K562 (cell line): ENCODE measurements around the gene SLC48A1. TPM values are rescaled to one million over a fixed set of nuclear protein-coding genes. Genes with fewer than 3 reads are reported as not detected.

Experiments used
- ATAC-seq: fragments of 200-7000 bp; cut with Tn5 transposase; 3 replicates; pipeline ENCODE4 v1.9.1; 2020; ENCODE audit warnings: moderate library complexity
- BruUV-seq: library from RNA; stranded (reverse); fragments of 400-500 nt; replicated peaks from 2 replicates; lab custom pipeline; 2021; lab: Mats Ljungman, UMichigan
- CTCF ChIA-PET: fragments of 300-600 bp; formaldehyde crosslinking; extraction: SDS; loops from one replicate; lab custom pipeline; 2021; ENCODE audit warnings: low intra/inter-chr PET ratio; lab: Yijun Ruan, JAX
- POLR2A ChIA-PET: fragments of 300-600, 350-650 bp; sonication (Branson Sonifier 250); formaldehyde crosslinking; extraction: SDS; loops from one replicate; lab custom pipeline; 2021; ENCODE audit warnings: antibody characterized with exemption, inconsistent platforms; lab: Yijun Ruan, JAX
- DNase-seq, 4 experiments: peaks; one replicate each; pipeline versions ENCODE4 v3.0.0 to v3.0.0-alpha.2; 2011 to 2018; ENCODE audit warnings: low spot score in 3 of 4, mixed read lengths in 3 of 4; ENCODE audit errors: extremely low read depth in 1 of 4
- FAIRE-seq: peaks from 2 replicates; lab custom pipeline; 2011; peaks lifted over from hg19 to GRCh38; lab: Jason Lieb, UNC
- H2AFZ ChIP-seq: 2 replicates; pipeline ENCODE4 v1.6.0; 2011; ENCODE audit warnings: low read depth, low read length, control low read depth, inconsistent platforms
- H3K27ac ChIP-seq: fragments of 200-600 bp; 3 replicates; pipeline ENCODE4 v1.8.0; 2011; ENCODE audit warnings: low read depth, mild to moderate bottlenecking, control low read depth, inconsistent platforms, low read length, moderate library complexity, mixed read lengths; ENCODE audit errors: extremely low read depth
- H3K27me3 ChIP-seq, 2 experiments: fragments of 300-600 bp in 1 of 2; 2 replicates in 1 of 2; 3 replicates in 1 of 2; pipeline versions ENCODE4 v1.6.0 to v1.8.0; 2011; ENCODE audit warnings: inconsistent platforms in 2 of 2, low read length in 2 of 2, mild to moderate bottlenecking in 1 of 2, mixed read lengths in 1 of 2, moderate library complexity in 1 of 2; ENCODE audit not compliant: control insufficient read depth in 2 of 2, insufficient read depth in 2 of 2
- H3K36me3 ChIP-seq: fragments of 300-600 bp; 3 replicates; pipeline ENCODE4 v1.8.0; 2011; ENCODE audit warnings: mild to moderate bottlenecking, low read length, inconsistent platforms; ENCODE audit not compliant: control insufficient read depth, insufficient read depth
- H3K4me1 ChIP-seq, 2 experiments: fragments of 200-600 bp in 1 of 2; replicated peaks in 1 of 2; 2 replicates in 1 of 2; 3 replicates in 1 of 2; pipeline versions ENCODE4 v1.5.1 to v1.8.0; 2011; ENCODE audit warnings: inconsistent platforms in 2 of 2, low read length in 2 of 2, mild to moderate bottlenecking in 1 of 2, mixed read lengths in 1 of 2, moderate library complexity in 1 of 2; ENCODE audit not compliant: control insufficient read depth in 2 of 2, insufficient read depth in 2 of 2
- H3K4me2 ChIP-seq: 2 replicates; pipeline ENCODE4 v1.6.1; 2011; ENCODE audit warnings: low read length, control low read depth, inconsistent platforms, mixed read lengths; ENCODE audit not compliant: insufficient read depth
- H3K4me3 ChIP-seq: fragments of 200-600 bp; sonication (generic), shearing (Covaris generic); 2 replicates; pipeline ENCODE4 v1.5.1; 2016; ENCODE audit warnings: control low read depth, inconsistent platforms
- H3K79me2 ChIP-seq: fragments of 200-600 bp; 3 replicates; pipeline ENCODE4 v1.8.0; 2011; ENCODE audit warnings: low read length, inconsistent platforms; ENCODE audit not compliant: control insufficient read depth, insufficient read depth
- H3K9ac ChIP-seq, 2 experiments: 2 replicates each; pipeline versions ENCODE4 v1.6.0 to v1.6.1; 2011; ENCODE audit warnings: low read depth in 2 of 2, low read length in 2 of 2, control low read depth in 1 of 2, inconsistent platforms in 1 of 2, mild to moderate bottlenecking in 1 of 2, mixed read lengths in 1 of 2; ENCODE audit not compliant: insufficient read depth in 1 of 2
- H3K9me1 ChIP-seq: one replicate; pipeline ENCODE4 v1.6.0; 2011; ENCODE audit warnings: inconsistent platforms, mild to moderate bottlenecking, low read length, moderate library complexity; ENCODE audit not compliant: control insufficient read depth, insufficient read depth
- H3K9me3 ChIP-seq: replicated peaks from 2 replicates; pipeline ENCODE4 v1.5.1; 2011; ENCODE audit warnings: low read depth, low read length, inconsistent platforms; ENCODE audit not compliant: control insufficient read depth, insufficient read depth
- H4K20me1 ChIP-seq: replicated peaks from 2 replicates; pipeline ENCODE4 v1.6.1; 2011; ENCODE audit warnings: low read length, inconsistent platforms, mixed read lengths; ENCODE audit not compliant: control insufficient read depth, insufficient read depth
- CBFA2T2 ChIP-seq: fragments of 450-650 bp; conservative IDR thresholded peaks from 2 replicates; pipeline ENCODE4 v1.6.1; 2017; ENCODE audit warnings: mild to moderate bottlenecking
- CREM ChIP-seq: IDR thresholded peaks from 2 replicates; pipeline ENCODE4 v1.6.1; 2014; ENCODE audit warnings: antibody characterized with exemption, low read depth
- EGR1 ChIP-seq: fragments of 450-650 bp; conservative IDR thresholded peaks from 2 replicates; pipeline ENCODE4 v1.6.1; 2017; ENCODE audit warnings: mild to moderate bottlenecking
- ETV1 ChIP-seq: fragments of 450-650 bp; conservative IDR thresholded peaks from 2 replicates; pipeline ENCODE4 v1.6.1; 2016; ENCODE audit warnings: missing genetic modification characterization, control low read depth, low read depth, missing compliant biosample characterization
- GABPA ChIP-seq: fragments of 200-800 bp; sonication (Bioruptor generic); conservative IDR thresholded peaks from 2 replicates; pipeline ENCODE4 v1.6.1; 2016; ENCODE audit warnings: low read depth, missing genetic modification characterization, missing compliant biosample characterization
- MTA2 ChIP-seq: fragments of 450-650 bp; IDR thresholded peaks from 2 replicates; pipeline ENCODE4 v1.6.1; 2016; ENCODE audit warnings: low read depth
- POLR2H ChIP-seq: IDR thresholded peaks from 2 replicates; pipeline ENCODE4 v1.6.1; 2016; ENCODE audit warnings: missing genetic modification characterization, low read depth, mild to moderate bottlenecking, control low read depth, missing compliant biosample characterization, moderate library complexity
- RAD51 ChIP-seq: fragments of 450-650 bp; IDR thresholded peaks from 2 replicates; pipeline ENCODE4 v1.7.1; 2016; ENCODE audit warnings: low read depth, mild to moderate bottlenecking, borderline replicate concordance
- ZBTB2 ChIP-seq: fragments of 450-650 bp; IDR thresholded peaks from 2 replicates; pipeline ENCODE4 v1.6.1; 2016; ENCODE audit warnings: antibody characterized with exemption
- WGBS: fragments of 100-300 bp; shearing (Covaris generic); methylation state at CpG from one replicate; pipeline ENCODE4 v1.1.6; 2016; ENCODE audit warnings: low coverage, mixed read lengths; ENCODE audit not compliant: insufficient coverage; ENCODE audit errors: missing lambda C conversion rate; 5-methylcytosine and 5-hydroxymethylcytosine counted together
- in situ Hi-C: fragments of 300-500 bp; cut with MboI; formaldehyde crosslinking; loops from 4 replicates; pipeline ENCODE4 v1.15.0; 2018; ENCODE audit warnings: inconsistent platforms, mixed read lengths
- intact Hi-C: fragments of 100-400 bp; cut with micrococcal nuclease; formaldehyde crosslinking; loops from 2 replicates; pipeline ENCODE4 v1.14.2; 2022
- polyA plus RNA-seq, 8 experiments: library from polyadenylated mRNA; depleted of rRNA in 4 of 8; stranded (reverse) in 5 of 8; unstranded in 3 of 8; fragments of >200 nt; fragmentation: Nextera tagmentation in 2 of 8; fragmentation: Illumina TruSeq in 1 of 8; extraction: Ambion mirVana in 2 of 8; extraction: Trizol in 1 of 8; gene quantifications; 2 replicates each; pipeline versions ENCODE4 v1.2.1 to v1.2.3, GENCODE V29; 2011 to 2014; ENCODE audit warnings: inconsistent platforms in 1 of 8, missing spikeins in 1 of 8
- total RNA-seq, 7 experiments: library from RNA; depleted of rRNA in 6 of 7; stranded (reverse); fragments of >200 nt in 6 of 7; fragmentation: Illumina TruSeq in 2 of 7; extraction: Trizol in 2 of 7; gene quantifications; 2 replicates each; pipeline versions ENCODE4 v1.2.1 to v1.2.3, GENCODE V29; 2011 to 2021; ENCODE audit warnings: low replicate concordance in 1 of 7
- TF ChIP-seq, protein P1 (sequence below), 2 experiments: fragments of 150-350 bp in 1 of 2; IDR thresholded peaks; 2 replicates each; pipeline ENCODE4 v1.6.1; 2012 to 2016; ENCODE audit warnings: low read depth in 2 of 2, low read length in 2 of 2, mild to moderate bottlenecking in 1 of 2, moderate library complexity in 1 of 2
- TF ChIP-seq, protein P2 (sequence below): fragments of 450-650 bp; formaldehyde crosslinking; IDR thresholded peaks from 2 replicates; pipeline ENCODE4 v1.4.0; 2020; ENCODE audit warnings: mild to moderate bottlenecking, mixed read lengths
- TF ChIP-seq, protein P3 (sequence below): sonication (generic); formaldehyde crosslinking; IDR thresholded peaks from 2 replicates; pipeline ENCODE4 v1.5.0; 2020; ENCODE audit warnings: missing genetic modification reagents

The SLC48A1 gene
- total and polyA plus RNA-seq, 9 of the 15 experiments (the other 6 are each of a cell fraction or from before 2014, with no cell fraction given): 10.7 to 37.5 (median 18.7) TPM

DNA sequence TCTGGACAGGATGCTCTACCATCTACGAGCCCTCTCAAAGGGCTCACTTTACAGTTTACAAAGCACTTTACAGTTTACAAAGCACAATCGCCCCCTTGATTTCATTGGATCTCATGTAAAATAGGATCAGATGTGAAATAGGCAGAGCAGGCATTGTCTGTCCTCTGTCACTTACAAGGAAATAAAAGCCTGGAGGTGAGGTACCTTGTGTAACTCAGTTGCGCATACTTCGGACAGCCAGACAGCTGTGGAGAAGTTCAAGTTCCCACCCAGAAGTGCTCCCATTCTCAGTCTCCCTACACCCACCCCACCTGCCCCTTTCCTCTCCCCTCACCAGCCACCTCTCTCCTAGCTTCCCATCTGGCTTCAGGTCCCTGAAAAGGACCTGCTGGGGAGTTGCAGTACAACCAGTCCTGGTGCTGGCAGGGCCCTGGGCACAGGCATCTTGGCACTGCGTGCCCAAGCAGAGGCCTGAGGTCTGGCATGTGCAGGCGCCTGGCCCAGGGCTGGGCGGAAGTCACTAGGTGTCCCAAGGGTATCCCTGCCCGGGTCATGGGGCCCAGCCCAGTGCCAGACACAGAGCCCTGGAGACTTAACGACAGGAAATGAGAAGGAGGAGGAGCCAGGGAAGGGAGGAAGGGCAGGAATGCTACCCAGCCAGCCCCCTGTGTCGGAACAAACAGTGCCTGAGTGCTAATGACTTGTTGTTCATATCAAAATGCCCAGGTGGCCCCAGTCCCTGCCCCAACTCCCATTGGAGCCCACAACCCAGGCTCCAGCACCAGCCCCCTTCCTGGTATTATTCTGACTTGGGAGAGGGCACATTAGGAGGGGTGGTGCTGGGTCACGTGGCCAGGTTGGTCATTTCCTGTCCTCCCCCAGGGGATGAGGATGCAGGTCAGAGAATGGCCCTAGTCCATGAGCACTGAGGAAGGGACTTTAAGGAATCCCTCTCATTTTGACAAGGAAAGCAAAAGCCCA lies 19.7 kb upstream of the SLC48A1 start:
- ChIA-PET POLR2A (interaction anchor here (0.7 kb wide), 1 partner anchor 10 kb away, joined by 3 read pairs; no protein-coding TSS in a partner anchor), CTCF (no interaction called here)
- Histone ChIP-seq H3K36me3 (no peaks in the 10 kb centered on the region), H4K20me1 (no peaks in the 10 kb centered on the region), H3K79me2 (no peaks in the 10 kb centered on the region), H3K9ac (no peak overlapping the region), H3K4me1 (peaks cover 10 to 23% of the 10 kb centered on the region in 2 experiments; a peak in 4 of 5 replicates), H3K4me2 (no peak overlapping the region), H3K4me3 (no peak overlapping the region), H3K9me3 (no peaks in the 10 kb centered on the region), H2AFZ (no peak overlapping the region), H3K27ac (no peak overlapping the region), H3K9me1 (no peaks in the 10 kb centered on the region), H3K27me3 (peaks cover 14 to 20% of the 10 kb centered on the region in 2 experiments; a peak in 4 of 5 replicates)
- intact Hi-C loops: no loop called here
- peak; percentile 21; the same call in 1 of the 3 replicates for ATAC-seq
- in situ Hi-C loops: no loop called here
- no TSS peak for BruUV-seq
- FAIRE-seq: no peak
- TF ChIP-seq, protein P1, sequence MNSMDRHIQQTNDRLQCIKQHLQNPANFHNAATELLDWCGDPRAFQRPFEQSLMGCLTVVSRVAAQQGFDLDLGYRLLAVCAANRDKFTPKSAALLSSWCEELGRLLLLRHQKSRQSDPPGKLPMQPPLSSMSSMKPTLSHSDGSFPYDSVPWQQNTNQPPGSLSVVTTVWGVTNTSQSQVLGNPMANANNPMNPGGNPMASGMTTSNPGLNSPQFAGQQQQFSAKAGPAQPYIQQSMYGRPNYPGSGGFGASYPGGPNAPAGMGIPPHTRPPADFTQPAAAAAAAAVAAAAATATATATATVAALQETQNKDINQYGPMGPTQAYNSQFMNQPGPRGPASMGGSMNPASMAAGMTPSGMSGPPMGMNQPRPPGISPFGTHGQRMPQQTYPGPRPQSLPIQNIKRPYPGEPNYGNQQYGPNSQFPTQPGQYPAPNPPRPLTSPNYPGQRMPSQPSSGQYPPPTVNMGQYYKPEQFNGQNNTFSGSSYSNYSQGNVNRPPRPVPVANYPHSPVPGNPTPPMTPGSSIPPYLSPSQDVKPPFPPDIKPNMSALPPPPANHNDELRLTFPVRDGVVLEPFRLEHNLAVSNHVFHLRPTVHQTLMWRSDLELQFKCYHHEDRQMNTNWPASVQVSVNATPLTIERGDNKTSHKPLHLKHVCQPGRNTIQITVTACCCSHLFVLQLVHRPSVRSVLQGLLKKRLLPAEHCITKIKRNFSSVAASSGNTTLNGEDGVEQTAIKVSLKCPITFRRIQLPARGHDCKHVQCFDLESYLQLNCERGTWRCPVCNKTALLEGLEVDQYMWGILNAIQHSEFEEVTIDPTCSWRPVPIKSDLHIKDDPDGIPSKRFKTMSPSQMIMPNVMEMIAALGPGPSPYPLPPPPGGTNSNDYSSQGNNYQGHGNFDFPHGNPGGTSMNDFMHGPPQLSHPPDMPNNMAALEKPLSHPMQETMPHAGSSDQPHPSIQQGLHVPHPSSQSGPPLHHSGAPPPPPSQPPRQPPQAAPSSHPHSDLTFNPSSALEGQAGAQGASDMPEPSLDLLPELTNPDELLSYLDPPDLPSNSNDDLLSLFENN (IDR thresholded peaks at IDR 0.05; ENCODE audit: low read depth in 2 of 2, low read length in 2 of 2): no peak
- TF ChIP-seq CREM (0 out of 2 replicates have a peak, but pooled peaks have one; percentile 9), CBFA2T2 (0 out of 2 replicates have a peak, but pooled peaks have one; percentile 12), MTA2 (no peak), POLR2H (tag) (no peak), EGR1 (no peak), RAD51 (peak; percentile 73), ETV1 (tag) (0 out of 2 replicates have a peak, but pooled peaks have one; percentile 39), GABPA (tag) (0 out of 2 replicates have a peak, but pooled peaks have one; percentile 41), ZBTB2 (no peak)
- TF ChIP-seq, protein P2, sequence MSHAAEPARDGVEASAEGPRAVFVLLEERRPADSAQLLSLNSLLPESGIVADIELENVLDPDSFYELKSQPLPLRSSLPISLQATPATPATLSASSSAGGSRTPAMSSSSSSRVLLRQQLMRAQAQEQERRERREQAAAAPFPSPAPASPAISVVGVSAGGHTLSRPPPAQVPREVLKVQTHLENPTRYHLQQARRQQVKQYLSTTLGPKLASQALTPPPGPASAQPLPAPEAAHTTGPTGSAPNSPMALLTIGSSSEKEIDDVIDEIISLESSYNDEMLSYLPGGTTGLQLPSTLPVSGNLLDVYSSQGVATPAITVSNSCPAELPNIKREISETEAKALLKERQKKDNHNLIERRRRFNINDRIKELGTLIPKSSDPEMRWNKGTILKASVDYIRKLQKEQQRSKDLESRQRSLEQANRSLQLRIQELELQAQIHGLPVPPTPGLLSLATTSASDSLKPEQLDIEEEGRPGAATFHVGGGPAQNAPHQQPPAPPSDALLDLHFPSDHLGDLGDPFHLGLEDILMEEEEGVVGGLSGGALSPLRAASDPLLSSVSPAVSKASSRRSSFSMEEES: peak; percentile 77
- TF ChIP-seq, protein P3, sequence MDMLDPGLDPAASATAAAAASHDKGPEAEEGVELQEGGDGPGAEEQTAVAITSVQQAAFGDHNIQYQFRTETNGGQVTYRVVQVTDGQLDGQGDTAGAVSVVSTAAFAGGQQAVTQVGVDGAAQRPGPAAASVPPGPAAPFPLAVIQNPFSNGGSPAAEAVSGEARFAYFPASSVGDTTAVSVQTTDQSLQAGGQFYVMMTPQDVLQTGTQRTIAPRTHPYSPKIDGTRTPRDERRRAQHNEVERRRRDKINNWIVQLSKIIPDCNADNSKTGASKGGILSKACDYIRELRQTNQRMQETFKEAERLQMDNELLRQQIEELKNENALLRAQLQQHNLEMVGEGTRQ (CRISPR knock-in tag): peak; percentile 82
- DNase-seq: no peak
- 57% methylated on average over 11 of the region's 11 CpGs for WGBS
